WTC11 (cell line): ENCODE measurements around the gene RADIL. TPM values are rescaled to one million over a fixed set of nuclear protein-coding genes. Genes with fewer than 3 reads are reported as not detected.

Experiments
- ATAC-seq: fragments of 200-7000 bp; cut with Tn5 transposase; 2 replicates; pipeline ENCODE4 v1.10.0; 2021; ENCODE audit warnings: mild to moderate bottlenecking, moderate library complexity
- CTCF ChIA-PET: fragments of 300-600 bp; sonication (Branson Sonifier 250); formaldehyde crosslinking; loops from one replicate; lab custom pipeline; 2021; ENCODE audit warnings: antibody characterized with exemption; lab: Charles Lee
- POLR2A ChIA-PET: fragments of 350-600 bp; sonication (Branson Sonifier 250); formaldehyde crosslinking; loops from one replicate; lab custom pipeline; 2021; ENCODE audit warnings: antibody characterized with exemption; lab: Charles Lee
- DNase-seq: peaks from one replicate; pipeline ENCODE4 v3.0.0; 2021; ENCODE audit warnings: low spot score
- H3K27ac Mint-ChIP-seq: 2 replicates; pipeline ENCODE4 v1.8.0; 2021; ENCODE audit warnings: mixed read lengths
- H3K27me3 Mint-ChIP-seq: 2 replicates; pipeline ENCODE4 v1.8.0; 2021; ENCODE audit warnings: low read depth, mild to moderate bottlenecking, moderate library complexity, mixed read lengths
- H3K36me3 Mint-ChIP-seq: 2 replicates; pipeline ENCODE4 v1.8.0; 2021; ENCODE audit warnings: mixed read lengths
- H3K4me1 Mint-ChIP-seq: 2 replicates; pipeline ENCODE4 v1.8.0; 2022; ENCODE audit warnings: mixed read lengths
- H3K4me3 Mint-ChIP-seq: 2 replicates; pipeline ENCODE4 v1.8.0; 2021; ENCODE audit warnings: mild to moderate bottlenecking, moderate library complexity, mixed read lengths
- H3K9me3 Mint-ChIP-seq: 2 replicates; pipeline ENCODE4 v1.8.0; 2021; ENCODE audit warnings: mixed read lengths
- CREB1 ChIP-seq: sonication (generic); formaldehyde crosslinking; IDR thresholded peaks from 2 replicates; pipeline ENCODE4 v1.8.0; 2023; ENCODE audit warnings: mild to moderate bottlenecking, missing genetic modification reagents
- CREM ChIP-seq: sonication (generic); formaldehyde crosslinking; IDR thresholded peaks from 2 replicates; pipeline ENCODE4 v1.8.1; 2022; ENCODE audit warnings: mild to moderate bottlenecking, missing genetic modification reagents, moderate library complexity
- E2F4 ChIP-seq: sonication (generic); formaldehyde crosslinking; IDR thresholded peaks from 2 replicates; pipeline ENCODE4 v1.8.1; 2022; ENCODE audit warnings: low read depth, mild to moderate bottlenecking, moderate library complexity, missing genetic modification reagents, borderline replicate concordance
- GRHL2 ChIP-seq: fragments of 250-450 bp; sonication (Bioruptor Pico); IDR thresholded peaks from 2 replicates; pipeline ENCODE4 v1.8.0; 2022; ENCODE audit warnings: mild to moderate bottlenecking, moderate library complexity; ENCODE audit not compliant: insufficient replicate concordance, severe bottlenecking
- MXD4 ChIP-seq: fragments of 250-450 bp; sonication (Bioruptor Pico); IDR thresholded peaks from 2 replicates; pipeline ENCODE4 v1.8.0; 2021; ENCODE audit warnings: mild to moderate bottlenecking, moderate library complexity, borderline replicate concordance
- PREB ChIP-seq: sonication (generic); formaldehyde crosslinking; IDR thresholded peaks from 2 replicates; pipeline ENCODE4 v1.8.1; 2022; ENCODE audit warnings: mild to moderate bottlenecking, missing genetic modification reagents, moderate library complexity, borderline replicate concordance
- PRRX2 ChIP-seq: fragments of 250-450 bp; sonication (Bioruptor Pico); IDR thresholded peaks from 2 replicates; pipeline ENCODE4 v1.8.0; 2021; ENCODE audit warnings: mild to moderate bottlenecking
- RELA ChIP-seq: sonication (generic); formaldehyde crosslinking; IDR thresholded peaks from 2 replicates; pipeline ENCODE4 v1.8.1; 2022; ENCODE audit warnings: missing genetic modification reagents, mild to moderate bottlenecking, borderline replicate concordance
- TCF7 ChIP-seq: sonication (generic); formaldehyde crosslinking; IDR thresholded peaks from 2 replicates; pipeline ENCODE4 v1.8.0; 2022; ENCODE audit warnings: mild to moderate bottlenecking, low read depth, missing genetic modification reagents, moderate library complexity
- TEAD4 ChIP-seq: sonication (generic); formaldehyde crosslinking; IDR thresholded peaks from 2 replicates; pipeline ENCODE4 v1.8.0; 2022; ENCODE audit warnings: mild to moderate bottlenecking, missing genetic modification reagents
- TP53 ChIP-seq: sonication (generic); formaldehyde crosslinking; IDR thresholded peaks from 2 replicates; pipeline ENCODE4 v1.8.1; 2023; ENCODE audit warnings: mild to moderate bottlenecking, missing genetic modification reagents
- USF1 ChIP-seq: sonication (generic); formaldehyde crosslinking; IDR thresholded peaks from 2 replicates; pipeline ENCODE4 v1.8.0; 2022; ENCODE audit warnings: mild to moderate bottlenecking, missing genetic modification reagents
- USF2 ChIP-seq: sonication (generic); formaldehyde crosslinking; IDR thresholded peaks from 2 replicates; pipeline ENCODE4 v1.8.1; 2023; ENCODE audit warnings: mild to moderate bottlenecking, missing genetic modification reagents, moderate library complexity
- ZBTB21 ChIP-seq: sonication (generic); formaldehyde crosslinking; IDR thresholded peaks from 2 replicates; pipeline ENCODE4 v1.8.1; 2023; ENCODE audit warnings: mild to moderate bottlenecking, missing genetic modification reagents, borderline replicate concordance
- ZBTB43 ChIP-seq: sonication (generic); formaldehyde crosslinking; IDR thresholded peaks from 2 replicates; pipeline ENCODE4 v1.8.1; 2023; ENCODE audit warnings: mild to moderate bottlenecking, missing genetic modification reagents
- ZNF121 ChIP-seq: sonication (generic); formaldehyde crosslinking; IDR thresholded peaks from 2 replicates; pipeline ENCODE4 v1.8.0; 2023; ENCODE audit warnings: missing genetic modification reagents
- ZNF416 ChIP-seq: fragments of 250-450 bp; sonication (Bioruptor Pico); IDR thresholded peaks from 2 replicates; pipeline ENCODE4 v1.9.0; 2021; ENCODE audit warnings: mild to moderate bottlenecking, inconsistent platforms
- total RNA-seq: library from RNA; stranded (reverse); gene quantifications from 3 replicates; pipeline ENCODE4 v1.2.3, GENCODE V29; 2021

RADIL gene
- total RNA-seq, 1 experiment from 2014 or later, result 11.1 TPM

DNA sequence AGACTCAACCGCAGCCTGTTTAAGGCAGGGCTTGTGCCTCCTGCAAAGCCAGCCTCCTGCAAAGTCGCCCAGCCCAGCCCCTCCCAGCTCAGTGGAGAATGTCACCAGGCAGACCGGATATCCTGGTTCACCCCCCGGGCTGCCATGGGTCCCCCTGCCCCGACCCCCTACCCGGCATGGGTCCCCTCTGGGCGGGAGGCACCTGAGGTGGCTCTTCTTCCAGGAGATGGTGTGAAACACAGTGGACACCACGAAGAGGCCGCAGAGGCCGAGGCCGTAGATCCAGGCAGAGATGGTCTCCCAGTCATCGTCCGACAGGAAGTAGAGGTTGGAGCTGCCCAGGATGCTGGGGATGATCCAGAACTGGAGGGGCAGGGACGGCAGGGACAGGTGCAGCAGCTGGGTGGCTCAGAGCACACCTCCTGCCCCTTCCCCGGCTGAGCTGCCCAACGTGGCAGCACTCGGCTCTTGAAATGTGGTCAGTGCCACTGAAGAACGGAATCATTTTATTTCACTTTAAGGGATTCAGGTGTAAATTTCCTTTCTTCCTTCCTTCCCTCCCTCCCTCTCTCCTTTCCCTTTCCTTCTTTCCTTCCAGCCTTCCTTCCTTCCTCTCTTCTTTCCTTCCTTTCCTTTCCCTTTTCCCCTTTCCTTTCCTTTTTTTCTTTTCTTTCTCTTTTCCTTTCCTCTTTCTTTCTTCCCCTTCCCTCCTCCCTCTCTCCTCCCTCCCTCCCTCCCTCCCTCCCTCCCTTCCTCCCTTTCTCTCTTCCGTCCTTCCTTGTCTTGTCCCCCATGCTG lies 36.7 kb upstream of the RADIL start:
- no peak overlapping the region for H3K4me3 Mint-ChIP-seq
- no peaks in the 10 kb centered on the region for H3K4me1 Mint-ChIP-seq
- H3K36me3 Mint-ChIP-seq, result no peaks in the 10 kb centered on the region
- TF ChIP-seq TCF7 (CRISPR knock-in tag) (no peak), CREM (CRISPR knock-in tag) (no peak), E2F4 (no peak), ZBTB43 (no peak)
- peaks cover 4% of the 10 kb centered on the region; the same call in 1 of the 2 replicates for H3K9me3 Mint-ChIP-seq
- H3K27ac Mint-ChIP-seq, result no peak overlapping the region
- ChIA-PET CTCF (interaction anchor here (1.0 kb wide), 1 partner anchor 54 kb away, joined by 3 read pairs; no protein-coding TSS in a partner anchor), POLR2A (no interaction called here)
- ATAC-seq (no peak), DNase-seq (no peak)
- H3K27me3 Mint-ChIP-seq, result no peaks in the 10 kb centered on the region

DNA sequence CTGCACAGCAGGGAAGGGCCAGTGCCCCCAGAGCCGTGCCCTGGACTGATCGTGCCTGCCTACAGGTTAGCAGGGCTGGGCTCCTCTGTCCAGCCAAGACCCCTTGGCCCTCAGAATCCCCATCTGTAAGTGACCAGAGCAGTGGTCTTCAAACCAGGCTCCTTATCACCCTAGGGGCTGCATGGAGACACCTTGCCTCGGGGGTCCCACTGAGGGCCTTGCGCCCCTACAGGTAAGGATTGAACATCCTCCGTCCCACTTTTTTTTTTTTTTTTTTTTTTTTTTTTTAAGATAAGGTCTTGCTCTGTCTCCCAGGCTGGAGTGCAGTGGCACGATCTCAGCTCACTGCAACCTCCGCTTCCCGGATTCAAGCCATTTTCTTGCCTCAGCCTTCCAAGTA lies 32.6 kb upstream of the RADIL start:
- POLR2A ChIA-PET, result no interaction called here
- no peak for DNase-seq

More for the DNA sequence above, 32.6 kb upstream of the RADIL start:
- no peaks in the 10 kb centered on the region for H3K36me3 Mint-ChIP-seq
- no peaks in the 10 kb centered on the region for H3K27me3 Mint-ChIP-seq
- ATAC-seq, result peak; percentile 47
- H3K4me3 Mint-ChIP-seq, result no peak overlapping the region
- TF ChIP-seq RELA, result no peak
- no peak for TF ChIP-seq PRRX2
- no peak for TF ChIP-seq ZNF121 (CRISPR knock-in tag)
- TF ChIP-seq USF2 (CRISPR knock-in tag), result no peak
- TF ChIP-seq GRHL2 (CRISPR knock-in tag), result no peak
- no peak for TF ChIP-seq TP53 (CRISPR knock-in tag)
- TF ChIP-seq ZNF416 (CRISPR knock-in tag), result no peak
- TF ChIP-seq ZBTB21 (CRISPR knock-in tag), result no peak
- no peak for TF ChIP-seq PREB (CRISPR knock-in tag)
- no peak for TF ChIP-seq USF1 (CRISPR knock-in tag)
- no peak for TF ChIP-seq CREB1 (CRISPR knock-in tag)
- no peak for TF ChIP-seq TCF7 (CRISPR knock-in tag)
- TF ChIP-seq TEAD4 (CRISPR knock-in tag), result no peak
- TF ChIP-seq MXD4 (CRISPR knock-in tag), result no peak
- TF ChIP-seq ZBTB43, result no peak
- TF ChIP-seq, all 79 proteins: peak for 0
- H3K9me3 Mint-ChIP-seq, result peaks cover 4% of the 10 kb centered on the region; the same call in 1 of the 2 replicates
- CTCF ChIA-PET, result interaction anchor here (0.6 to 2.8 kb wide), 9 partner anchors 15 to 875 kb away, joined by 3 to 11 read pairs (median 5); partner anchors contain the start of gene RADIL
- no peak overlapping the region for H3K27ac Mint-ChIP-seq
- H3K4me1 Mint-ChIP-seq, result no peaks in the 10 kb centered on the region
